ENCODE data around the gene ARID1B. TPM values are rescaled to one million over a fixed set of nuclear protein-coding genes. Genes with fewer than 3 reads are reported as not detected.

Gene ARID1B
- total RNA-seq, 1 experiment from 2014 or later, result 35.6 TPM

DNA sequence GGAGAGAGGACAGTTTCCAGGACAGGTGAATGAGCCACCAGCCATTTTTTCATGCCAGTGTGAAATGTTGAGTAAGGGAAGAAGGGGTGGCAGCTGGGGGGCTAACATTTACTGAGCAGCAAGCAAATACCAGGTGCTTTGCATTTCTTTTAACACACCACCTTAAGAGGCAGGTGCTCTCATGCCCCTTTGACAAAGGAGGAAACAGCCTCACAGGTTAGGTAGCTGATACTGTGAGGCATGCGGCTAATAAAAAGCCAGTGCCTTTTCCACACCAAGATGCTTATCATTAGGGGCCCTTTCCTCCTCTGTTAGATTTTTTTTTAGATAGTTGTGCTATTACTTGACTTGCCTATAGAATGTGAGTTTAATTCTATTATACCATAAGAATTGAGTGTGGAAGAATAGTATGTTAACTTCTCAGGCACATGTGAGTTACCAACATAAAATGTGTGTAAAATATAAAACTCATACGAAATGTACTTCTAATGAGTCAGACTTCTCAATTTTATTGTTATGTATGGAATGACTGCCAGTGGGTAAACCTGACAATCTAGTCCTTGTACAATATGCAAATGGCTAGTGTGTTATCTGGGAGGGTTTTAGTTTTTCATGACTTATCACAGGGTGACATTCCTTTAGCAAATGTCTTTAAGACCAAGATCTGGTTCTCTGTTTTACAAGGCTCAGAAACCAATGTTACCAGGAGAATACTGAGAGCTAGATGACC is 286.2 kb downstream of the ARID1B start:
- ATAC-seq, result no peak
- Histone ChIP-seq H3K27me3 (ENCODE audit: insufficient read depth, low read length) (no peaks in the 10 kb centered on the region), H3K27ac (ENCODE audit: low read depth, low read length) (no peak overlapping the region), H2AFZ (ENCODE audit: low read depth, low read length, poor library complexity, severe bottlenecking) (no peak overlapping the region), H3K4me1 (ENCODE audit: control insufficient read depth in 1 of 2, insufficient read depth in 2 of 2, low read length in 2 of 2) (0 out of 4 replicates have a peak, but pooled peaks cover 0 to 3% of the 10 kb centered on the region in 2 experiments), H3K9me2 (ENCODE audit: insufficient read depth) (no peaks in the 10 kb centered on the region), H4K20me1 (ENCODE audit: insufficient read depth) (no peaks in the 10 kb centered on the region; the same call in 1 of the 2 replicates), H3K79me2 (ENCODE audit: insufficient read depth, low read length) (no peaks in the 10 kb centered on the region), H3K36me3 (ENCODE audit: control insufficient read depth in 1 of 2, insufficient read depth in 2 of 2, low read length in 2 of 2) (no peaks in the 10 kb centered on the region), H3K4me3 (replicated peaks in 1 of 2; ENCODE audit: low read depth in 1 of 2, low read length in 2 of 2) (no peak overlapping the region), H3K9ac (ENCODE audit: low read length) (no peak overlapping the region), H3K4me2 (ENCODE audit: low read length) (no peak overlapping the region), H3K9me3 (ENCODE audit: control insufficient read depth in 1 of 2, insufficient read depth in 1 of 2, low read depth in 1 of 2, low read length in 2 of 2) (no peaks in the 10 kb centered on the region)
- DNase-seq (ENCODE audit: low read depth, low spot score), result no peak
- BruUV-seq (replicated peaks), result no TSS peak
- RAD21 ChIA-PET (ENCODE audit: low non-redundant PET in 1 of 2, low total read pairs in 2 of 2, uncharacterized antibody in 2 of 2, unreplicated experiment in 2 of 2), result no interaction called here
- intact Hi-C loops (cut with micrococcal nuclease), result no loop called here
- CTCF ChIA-PET, result interaction anchor here (1.6 kb wide), 1 partner anchor 18 kb away, joined by 4 read pairs; no protein-coding TSS in a partner anchor
- POLR2A ChIA-PET, result no interaction called here
- TF ChIP-seq ELF1 (IDR thresholded peaks at IDR 0.05; ENCODE audit: borderline replicate concordance, low read depth) (no peak), CTCF (IDR thresholded peaks at IDR 0.05 in 2 of 3, conservative IDR thresholded peaks at IDR 0.05 in 1 of 3; ENCODE audit: borderline replicate concordance in 1 of 3, insufficient read depth in 1 of 3, low read depth in 2 of 3, low read length in 2 of 3) (no peak), CBX3 (IDR thresholded peaks at IDR 0.05; ENCODE audit: low read depth) (no peak), REST (IDR thresholded peaks at IDR 0.05; ENCODE audit: low read depth) (no peak), RAD21 (IDR thresholded peaks at IDR 0.05; ENCODE audit: low read depth) (no peak), POLR2A (IDR thresholded peaks at IDR 0.05; ENCODE audit: borderline replicate concordance, extremely low read depth, insufficient read depth, insufficient read length) (no peak), ZFX (IDR thresholded peaks at IDR 0.05) (no peak), CEBPB (IDR thresholded peaks at IDR 0.05; ENCODE audit: low read depth) (no peak), MAX (IDR thresholded peaks at IDR 0.05) (no peak), SIN3A (IDR thresholded peaks at IDR 0.05; ENCODE audit: low read depth) (no peak), ATF3 (IDR thresholded peaks at IDR 0.05) (no peak), TCF7L2 (IDR thresholded peaks at IDR 0.05; ENCODE audit: borderline replicate concordance, extremely low read depth, insufficient read depth, insufficient read length) (no peak), FOSL1 (IDR thresholded peaks at IDR 0.05; ENCODE audit: low read depth) (no peak), ZBTB33 (IDR thresholded peaks at IDR 0.05; ENCODE audit: extremely low read depth, insufficient replicate concordance, low read length) (no peak)
